HCT116 (cell line): ENCODE data around the gene OR52E8. TPM values are rescaled to one million over a fixed set of nuclear protein-coding genes. Genes with fewer than 3 reads are reported as not detected.

Source experiments
- ATAC-seq: fragments of 200-7000 bp; cut with Tn5 transposase; 2 replicates; pipeline ENCODE4 v1.9.1; 2020; ENCODE audit warnings: mild to moderate bottlenecking, moderate library complexity
- BruUV-seq: library from RNA; stranded (reverse); fragments of 400-500 nt; replicated peaks from 2 replicates; lab custom pipeline; 2021; lab: Mats Ljungman, UMichigan
- CTCF ChIA-PET: fragments of 300-600 bp; sonication (Branson Sonifier 250); formaldehyde crosslinking; loops from one replicate; lab custom pipeline; 2021; ENCODE audit warnings: antibody characterized with exemption; lab: Charles Lee
- POLR2A ChIA-PET: fragments of 300-600, 350-600 bp; sonication (Branson Sonifier 250); formaldehyde crosslinking; loops from one replicate; lab custom pipeline; 2021; ENCODE audit warnings: antibody characterized with exemption; lab: Charles Lee
- RAD21 ChIA-PET, 2 experiments: fragments of 300-600 bp; sonication (Branson Sonifier 250); formaldehyde crosslinking; loops; one replicate each; lab custom pipeline; 2023; ENCODE audit warnings: low total read pairs in 2 of 2; ENCODE audit not compliant: uncharacterized antibody in 2 of 2, unreplicated experiment in 2 of 2, low non-redundant PET in 1 of 2; lab: Charles Lee
- DNase-seq: peaks from one replicate; pipeline ENCODE4 v3.0.0-alpha.2; 2010; ENCODE audit warnings: low read depth, low spot score
- H2AFZ ChIP-seq: fragments of 200-600 bp; shearing (Covaris generic), sonication (generic); 2 replicates; pipeline ENCODE4 v1.6.1; 2017; ENCODE audit warnings: low read depth, mixed run types, mixed read lengths, antibody characterized with exemption, low read length; ENCODE audit not compliant: poor library complexity, severe bottlenecking
- H3K27ac ChIP-seq: 2 replicates; pipeline ENCODE4 v1.5.1; 2012; ENCODE audit warnings: low read depth, low read length
- H3K27me3 ChIP-seq: fragments of 200-600 bp; sonication (generic); 2 replicates; pipeline ENCODE4 v1.6.1; 2016; ENCODE audit warnings: mixed run types, low read length, mixed read lengths; ENCODE audit not compliant: insufficient read depth
- H3K36me3 ChIP-seq, 2 experiments: fragments of 200-500 bp in 1 of 2; fragments of 200-600 bp in 1 of 2; sonication (Bioruptor generic) in 1 of 2; sonication (generic) in 1 of 2; 2 replicates each; pipeline versions ENCODE4 v1.5.1 to v1.6.1; 2014 to 2016; ENCODE audit warnings: low read length in 2 of 2, inconsistent platforms in 1 of 2, mixed read lengths in 1 of 2, mixed run types in 1 of 2; ENCODE audit not compliant: insufficient read depth in 2 of 2, control insufficient read depth in 1 of 2
- H3K4me1 ChIP-seq, 2 experiments: fragments of 200-600 bp in 1 of 2; sonication (generic) in 1 of 2; 2 replicates each; pipeline versions ENCODE4 v1.5.1 to v1.6.1; 2012 to 2017; ENCODE audit warnings: low read length in 2 of 2, inconsistent platforms in 1 of 2, mild to moderate bottlenecking in 1 of 2, mixed read lengths in 1 of 2, mixed run types in 1 of 2, moderate library complexity in 1 of 2; ENCODE audit not compliant: insufficient read depth in 2 of 2, control insufficient read depth in 1 of 2
- H3K4me2 ChIP-seq: fragments of 200-600 bp; sonication (generic); 2 replicates; pipeline ENCODE4 v1.6.1; 2017; ENCODE audit warnings: mixed run types, low read length, mixed read lengths
- H3K4me3 ChIP-seq, 2 experiments: fragments of 200-600 bp in 1 of 2; sonication (generic) in 1 of 2; replicated peaks in 1 of 2; 2 replicates each; pipeline ENCODE4 v1.5.1; 2011 to 2016; ENCODE audit warnings: low read length in 2 of 2, control low read depth in 1 of 2, low read depth in 1 of 2, mild to moderate bottlenecking in 1 of 2, mixed read lengths in 1 of 2, mixed run types in 1 of 2
- H3K79me2 ChIP-seq: fragments of 200-600 bp; sonication (generic); 2 replicates; pipeline ENCODE4 v1.6.1; 2017; ENCODE audit warnings: mild to moderate bottlenecking, mixed run types, low read length, moderate library complexity, mixed read lengths; ENCODE audit not compliant: insufficient read depth
- H3K9ac ChIP-seq: fragments of 200-600 bp; sonication (generic); 2 replicates; pipeline ENCODE4 v1.6.1; 2016; ENCODE audit warnings: low read length, mixed read lengths
- H3K9me2 ChIP-seq: fragments of 200-600 bp; sonication (generic), shearing (Covaris generic); 2 replicates; pipeline ENCODE4 v1.6.1; 2017; ENCODE audit warnings: mixed run types, mild to moderate bottlenecking, moderate library complexity; ENCODE audit not compliant: insufficient read depth
- H3K9me3 ChIP-seq, 2 experiments: fragments of 200-500 bp in 1 of 2; fragments of 200-600 bp in 1 of 2; sonication (Bioruptor generic) in 1 of 2; sonication (generic) in 1 of 2; 2 replicates each; pipeline ENCODE4 v1.6.1; 2014 to 2017; ENCODE audit warnings: low read length in 2 of 2, mixed read lengths in 2 of 2, inconsistent platforms in 1 of 2, low read depth in 1 of 2, mild to moderate bottlenecking in 1 of 2, mixed run types in 1 of 2, moderate library complexity in 1 of 2; ENCODE audit not compliant: control insufficient read depth in 1 of 2, insufficient read depth in 1 of 2
- H4K20me1 ChIP-seq: fragments of 200-600 bp; sonication (generic), shearing (Covaris generic); 2 replicates; pipeline ENCODE4 v1.6.1; 2017; ENCODE audit warnings: mixed run types, mild to moderate bottlenecking, moderate library complexity; ENCODE audit not compliant: insufficient read depth
- CBX3 ChIP-seq: IDR thresholded peaks from 2 replicates; pipeline ENCODE4 v1.6.1; 2012; ENCODE audit warnings: low read depth
- EGR1 ChIP-seq: IDR thresholded peaks from 2 replicates; pipeline ENCODE4 v1.6.1; 2012; ENCODE audit warnings: low read depth
- EZH2 ChIP-seq: fragments of 200-600 bp; sonication (generic); IDR thresholded peaks from 2 replicates; pipeline ENCODE4 v1.6.1; 2017; ENCODE audit warnings: antibody characterized with exemption, mixed run types
- EZH2phosphoT487 ChIP-seq: fragments of 200-600 bp; IDR thresholded peaks from 2 replicates; pipeline ENCODE4 v1.6.1; 2018; ENCODE audit warnings: antibody characterized with exemption, borderline replicate concordance
- FOSL1 ChIP-seq: IDR thresholded peaks from 2 replicates; pipeline ENCODE4 v1.6.1; 2012; ENCODE audit warnings: low read depth
- JUND ChIP-seq: IDR thresholded peaks from 2 replicates; pipeline ENCODE4 v1.6.1; 2012
- POLR2A ChIP-seq: IDR thresholded peaks from 2 replicates; pipeline ENCODE4 v1.7.0; 2011; ENCODE audit warnings: borderline replicate concordance; ENCODE audit not compliant: insufficient read depth, insufficient read length; ENCODE audit errors: extremely low read depth
- POLR2AphosphoS5 ChIP-seq: IDR thresholded peaks from 2 replicates; pipeline ENCODE4 v1.6.1; 2011; ENCODE audit warnings: mild to moderate bottlenecking, low read depth, low read length, moderate library complexity
- RAD21 ChIP-seq: IDR thresholded peaks from 2 replicates; pipeline ENCODE4 v1.6.1; 2012; ENCODE audit warnings: low read depth, mild to moderate bottlenecking
- SIN3A ChIP-seq: IDR thresholded peaks from 2 replicates; pipeline ENCODE4 v1.6.1; 2012; ENCODE audit warnings: low read depth
- SRF ChIP-seq: IDR thresholded peaks from 2 replicates; pipeline ENCODE4 v1.6.1; 2012; ENCODE audit warnings: low read depth
- intact Hi-C: fragments of 100-400 bp; cut with micrococcal nuclease; formaldehyde crosslinking; loops from 2 replicates; pipeline ENCODE4 v1.10.0; 2022
- total RNA-seq: library from RNA; stranded (reverse); gene quantifications from one replicate; pipeline ENCODE4 v1.2.1, GENCODE V29; 2021; ENCODE audit not compliant: unreplicated experiment
- TF ChIP-seq, protein P1 (sequence below): IDR thresholded peaks from 2 replicates; pipeline ENCODE4 v1.6.1; 2011; ENCODE audit warnings: mild to moderate bottlenecking, low read length, moderate library complexity; ENCODE audit not compliant: insufficient replicate concordance; ENCODE audit errors: extremely low read depth
- TF ChIP-seq, protein P2 (sequence below): IDR thresholded peaks from 2 replicates; pipeline ENCODE4 v1.6.1; 2012
- TF ChIP-seq, protein P3 (sequence below): IDR thresholded peaks from 2 replicates; pipeline ENCODE4 v1.6.1; 2012

OR52E8 gene
- total RNA-seq, 1 experiment from 2014 or later = not detected

DNA sequence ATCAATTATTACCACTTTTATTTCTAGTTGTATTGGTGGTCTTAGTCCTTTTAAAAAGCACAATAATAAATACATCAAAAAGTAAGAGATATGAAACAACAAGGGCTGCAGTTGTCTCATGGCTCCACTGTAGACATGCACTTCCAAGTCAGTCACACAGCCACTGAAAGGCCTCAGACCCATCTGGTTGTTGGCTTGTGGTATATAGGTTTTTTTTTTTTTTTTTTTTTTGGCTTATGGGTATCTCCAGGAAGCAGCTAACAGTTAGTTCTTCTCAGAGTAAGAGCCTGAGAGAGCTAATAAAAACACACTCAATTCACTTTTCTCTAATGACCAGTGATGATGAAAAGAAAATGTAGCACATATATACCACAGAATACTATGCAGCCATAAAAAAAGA is 9.8 kb downstream of the OR52E8 start:
- H3K4me2 ChIP-seq = no peak overlapping the region
- no peaks in the 10 kb centered on the region for H3K9me3 ChIP-seq
- no peak for DNase-seq
- ChIA-PET CTCF (no interaction called here), POLR2A (no interaction called here), RAD21 (no interaction called here)
- no peaks in the 10 kb centered on the region for H3K79me2 ChIP-seq
- no peak overlapping the region for H3K4me3 ChIP-seq
- H3K27me3 ChIP-seq = peaks cover 16% of the 10 kb centered on the region
- H3K9ac ChIP-seq = no peak overlapping the region
- no peaks in the 10 kb centered on the region for H3K9me2 ChIP-seq
- ATAC-seq = no peak
- no peak for TF ChIP-seq CBX3
- TF ChIP-seq POLR2A = no peak
- no peak for TF ChIP-seq EZH2
- TF ChIP-seq, protein P1, sequence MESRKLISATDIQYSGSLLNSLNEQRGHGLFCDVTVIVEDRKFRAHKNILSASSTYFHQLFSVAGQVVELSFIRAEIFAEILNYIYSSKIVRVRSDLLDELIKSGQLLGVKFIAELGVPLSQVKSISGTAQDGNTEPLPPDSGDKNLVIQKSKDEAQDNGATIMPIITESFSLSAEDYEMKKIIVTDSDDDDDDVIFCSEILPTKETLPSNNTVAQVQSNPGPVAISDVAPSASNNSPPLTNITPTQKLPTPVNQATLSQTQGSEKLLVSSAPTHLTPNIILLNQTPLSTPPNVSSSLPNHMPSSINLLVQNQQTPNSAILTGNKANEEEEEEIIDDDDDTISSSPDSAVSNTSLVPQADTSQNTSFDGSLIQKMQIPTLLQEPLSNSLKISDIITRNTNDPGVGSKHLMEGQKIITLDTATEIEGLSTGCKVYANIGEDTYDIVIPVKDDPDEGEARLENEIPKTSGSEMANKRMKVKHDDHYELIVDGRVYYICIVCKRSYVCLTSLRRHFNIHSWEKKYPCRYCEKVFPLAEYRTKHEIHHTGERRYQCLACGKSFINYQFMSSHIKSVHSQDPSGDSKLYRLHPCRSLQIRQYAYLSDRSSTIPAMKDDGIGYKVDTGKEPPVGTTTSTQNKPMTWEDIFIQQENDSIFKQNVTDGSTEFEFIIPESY = no peak
- TF ChIP-seq EZH2phosphoT487 = no peak
- no peak for TF ChIP-seq JUND
- H2AFZ ChIP-seq = no peak overlapping the region
- H3K27ac ChIP-seq = no peak overlapping the region
- H3K36me3 ChIP-seq = no peaks in the 10 kb centered on the region
- no TSS peak for BruUV-seq
- intact Hi-C loops = no loop called here
- H4K20me1 ChIP-seq = no peaks in the 10 kb centered on the region
- H3K4me1 ChIP-seq = no peaks in the 10 kb centered on the region

DNA sequence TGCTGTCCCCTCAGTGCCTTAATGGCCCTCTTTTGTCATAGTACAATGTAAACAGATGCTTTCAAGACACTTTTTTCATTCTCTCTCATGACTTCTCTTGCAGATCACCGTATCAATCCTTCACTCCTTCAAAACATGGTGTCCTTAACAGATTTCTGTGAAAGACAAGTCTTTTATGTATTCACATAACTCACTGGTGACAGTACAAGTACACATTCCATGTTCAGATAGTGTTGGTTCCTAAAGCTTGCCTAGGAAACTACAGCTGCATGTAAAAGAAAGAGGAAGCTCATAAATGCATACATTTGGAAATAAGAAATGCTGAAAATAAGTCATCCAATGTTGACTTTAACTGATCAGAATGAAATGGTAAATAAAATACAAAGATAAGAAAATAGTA is 10.8 kb downstream of the OR52E8 start:
- H3K27me3 ChIP-seq = peaks cover 16% of the 10 kb centered on the region
- intact Hi-C loops = no loop called here
- no peaks in the 10 kb centered on the region for H3K9me3 ChIP-seq
- ChIA-PET RAD21 (no interaction called here), CTCF (no interaction called here)
- no TSS peak for BruUV-seq
- H4K20me1 ChIP-seq = no peaks in the 10 kb centered on the region
- H2AFZ ChIP-seq = no peak overlapping the region
- H3K4me3 ChIP-seq = no peak overlapping the region
- no peaks in the 10 kb centered on the region for H3K4me1 ChIP-seq
- no peak for TF ChIP-seq POLR2AphosphoS5
- TF ChIP-seq FOSL1 = no peak
- TF ChIP-seq EGR1 = no peak
- no peak for TF ChIP-seq EZH2phosphoT487
- TF ChIP-seq SRF = no peak
- TF ChIP-seq, protein P2, sequence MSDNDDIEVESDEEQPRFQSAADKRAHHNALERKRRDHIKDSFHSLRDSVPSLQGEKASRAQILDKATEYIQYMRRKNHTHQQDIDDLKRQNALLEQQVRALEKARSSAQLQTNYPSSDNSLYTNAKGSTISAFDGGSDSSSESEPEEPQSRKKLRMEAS = no peak
- no peak for TF ChIP-seq JUND
- no peak for TF ChIP-seq POLR2A
- no peak for TF ChIP-seq EZH2
- TF ChIP-seq, protein P1 = no peak
- no peak for TF ChIP-seq RAD21
- TF ChIP-seq, protein P3, sequence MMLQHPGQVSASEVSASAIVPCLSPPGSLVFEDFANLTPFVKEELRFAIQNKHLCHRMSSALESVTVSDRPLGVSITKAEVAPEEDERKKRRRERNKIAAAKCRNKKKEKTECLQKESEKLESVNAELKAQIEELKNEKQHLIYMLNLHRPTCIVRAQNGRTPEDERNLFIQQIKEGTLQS = no peak
- no peak for TF ChIP-seq SIN3A
- TF ChIP-seq, all 23 proteins: peak for 0
- Histone ChIP-seq H3K4me2 (no peak overlapping the region), H3K27ac (no peak overlapping the region), H3K79me2 (no peaks in the 10 kb centered on the region), H3K36me3 (no peaks in the 10 kb centered on the region), H3K9me2 (no peaks in the 10 kb centered on the region), H3K9ac (no peak overlapping the region)
- DNase-seq = no peak
- no peak for ATAC-seq
- POLR2A ChIA-PET = no interaction called here
